HG03025 (cell line): ENCODE results near the gene SCN10A.

Experiments used
- ATAC-seq: cut with Tn5 transposase; IDR thresholded peaks from one replicate; pipeline ENCODE4 v1.9.1; 2021; ENCODE audit warnings: mild to moderate bottlenecking, moderate library complexity; ENCODE audit not compliant: unreplicated experiment, low FRiP score

SCN10A gene

GRCh38 chr3:38723569-38724391, 92.2 kb downstream of the SCN10A start:
- ATAC-seq, result no peak

- ATAC-seq, result no peak
Measured at GRCh38 chr3:38722781-38723568, 93.0 kb downstream of the SCN10A start.

- ATAC-seq, result no peak
Measured at GRCh38 chr3:38721207-38721772, 94.7 kb downstream of the SCN10A start.

- ATAC-seq, result no peak
Measured at GRCh38 chr3:38720465-38720864, 95.6 kb downstream of the SCN10A start.

GRCh38 chr3:38717355-38718240, 98.4 kb downstream of the SCN10A start:
- no peak for ATAC-seq

GRCh38 chr3:38713121-38713520, 102.9 kb downstream of the SCN10A start:
- no peak for ATAC-seq

- no peak for ATAC-seq
Measured at GRCh38 chr3:38711321-38711720, 104.7 kb downstream of the SCN10A start.

- no peak for ATAC-seq
Measured at GRCh38 chr3:38707730-38708129, 108.3 kb downstream of the SCN10A start.

GRCh38 chr3:38706961-38707360, 109.1 kb downstream of the SCN10A start:
- no peak for ATAC-seq

- ATAC-seq, result no peak
Measured at GRCh38 chr3:38702231-38702630, 113.8 kb downstream of the SCN10A start.

GRCh38 chr3:38698760-38699159, 117.3 kb downstream of the SCN10A start:
- no peak for ATAC-seq

- ATAC-seq, result no peak
Measured at GRCh38 chr3:38698061-38698460, 118.0 kb downstream of the SCN10A start.

- no peak for ATAC-seq
Measured at GRCh38 chr3:38696034-38696433, 120.0 kb downstream of the SCN10A start.

- no peak for ATAC-seq
Measured at GRCh38 chr3:38690185-38690584, 125.8 kb downstream of the SCN10A start.

- ATAC-seq, result no peak
Measured at GRCh38 chr3:38689774-38690173, 126.2 kb downstream of the SCN10A start.

- no peak for ATAC-seq
Measured at GRCh38 chr3:38689346-38689745, 126.7 kb downstream of the SCN10A start.

GRCh38 chr3:38687321-38687720, 128.7 kb downstream of the SCN10A start:
- no peak for ATAC-seq

- ATAC-seq, result no peak
Measured at GRCh38 chr3:38684546-38684945, 131.5 kb downstream of the SCN10A start.

- no peak for ATAC-seq
Measured at GRCh38 chr3:38669668-38670067, 146.3 kb downstream of the SCN10A start.

GRCh38 chr3:38662544-38662943, 153.5 kb downstream of the SCN10A start:
- ATAC-seq, result no peak
